Fibroblast of the aortic adventitia (primary cell): ENCODE measurements around the gene AKIRIN1. TPM values are rescaled to one million over a fixed set of nuclear protein-coding genes. Genes with fewer than 3 reads are reported as not detected.

Source experiments
- DNase-seq: peaks from one replicate; pipeline ENCODE4 v3.0.0-alpha.2; 2010; ENCODE audit warnings: low read depth
- H3K4me3 ChIP-seq: 2 replicates; pipeline ENCODE4 v1.5.1; 2011; ENCODE audit warnings: low read depth, mild to moderate bottlenecking, control low read depth, low read length, moderate library complexity
- total RNA-seq: library from RNA; depleted of rRNA; stranded (reverse); fragments of >200 nt; gene quantifications from 2 replicates; pipeline ENCODE4 v1.2.3, GENCODE V29; 2012; ENCODE audit warnings: low replicate concordance
- TF ChIP-seq, protein P1 (sequence below): IDR thresholded peaks from 2 replicates; pipeline ENCODE4 v1.5.1; 2011; ENCODE audit warnings: mild to moderate bottlenecking, low read length, control low read depth, inconsistent platforms; ENCODE audit not compliant: insufficient read depth

The AKIRIN1 gene
- total RNA-seq, 1 donor: 33.6 TPM

DNA sequence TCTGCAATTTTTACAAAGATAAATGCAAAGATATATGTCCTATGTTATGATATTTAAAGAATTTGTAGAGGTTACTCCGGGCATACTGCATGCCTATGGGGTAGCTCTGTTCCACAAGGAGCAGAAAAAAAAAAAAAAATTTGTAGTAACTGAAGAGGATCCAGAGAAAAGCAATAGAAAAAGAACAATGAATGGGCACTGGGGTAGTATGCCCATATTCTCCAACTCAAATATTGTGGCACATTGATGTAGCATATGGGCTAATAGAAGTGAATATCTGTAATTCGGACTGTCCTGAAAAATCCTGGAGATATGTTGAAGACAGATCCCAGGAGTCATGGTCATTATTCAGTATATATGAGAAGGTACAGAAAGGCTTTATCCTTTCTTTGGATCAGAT is 1.1 kb upstream of the AKIRIN1 start:
- TF ChIP-seq, protein P1, sequence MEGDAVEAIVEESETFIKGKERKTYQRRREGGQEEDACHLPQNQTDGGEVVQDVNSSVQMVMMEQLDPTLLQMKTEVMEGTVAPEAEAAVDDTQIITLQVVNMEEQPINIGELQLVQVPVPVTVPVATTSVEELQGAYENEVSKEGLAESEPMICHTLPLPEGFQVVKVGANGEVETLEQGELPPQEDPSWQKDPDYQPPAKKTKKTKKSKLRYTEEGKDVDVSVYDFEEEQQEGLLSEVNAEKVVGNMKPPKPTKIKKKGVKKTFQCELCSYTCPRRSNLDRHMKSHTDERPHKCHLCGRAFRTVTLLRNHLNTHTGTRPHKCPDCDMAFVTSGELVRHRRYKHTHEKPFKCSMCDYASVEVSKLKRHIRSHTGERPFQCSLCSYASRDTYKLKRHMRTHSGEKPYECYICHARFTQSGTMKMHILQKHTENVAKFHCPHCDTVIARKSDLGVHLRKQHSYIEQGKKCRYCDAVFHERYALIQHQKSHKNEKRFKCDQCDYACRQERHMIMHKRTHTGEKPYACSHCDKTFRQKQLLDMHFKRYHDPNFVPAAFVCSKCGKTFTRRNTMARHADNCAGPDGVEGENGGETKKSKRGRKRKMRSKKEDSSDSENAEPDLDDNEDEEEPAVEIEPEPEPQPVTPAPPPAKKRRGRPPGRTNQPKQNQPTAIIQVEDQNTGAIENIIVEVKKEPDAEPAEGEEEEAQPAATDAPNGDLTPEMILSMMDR: no peak
- no peak overlapping the region for H3K4me3 ChIP-seq
- DNase-seq: no peak

DNA sequence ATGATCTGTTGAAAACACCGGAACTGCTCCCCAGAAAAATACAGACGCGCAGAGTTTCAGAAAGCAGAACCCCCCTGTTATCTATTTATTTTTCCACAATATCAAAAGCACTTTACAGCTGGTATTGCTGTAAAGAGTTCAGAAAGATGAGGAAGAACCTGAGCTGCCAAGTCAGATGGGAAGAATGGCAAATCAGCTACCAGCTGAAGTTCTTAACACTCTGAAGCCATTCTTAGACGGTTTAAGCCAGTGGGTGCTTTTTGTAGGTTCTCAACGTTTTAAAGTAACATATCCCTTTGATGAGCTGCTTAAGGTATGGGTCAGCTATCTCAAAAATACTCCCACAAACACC is 714 bp upstream of the AKIRIN1 start:
- no peak overlapping the region for H3K4me3 ChIP-seq
- peak; percentile 38 for DNase-seq
- TF ChIP-seq, protein P1: no peak

DNA sequence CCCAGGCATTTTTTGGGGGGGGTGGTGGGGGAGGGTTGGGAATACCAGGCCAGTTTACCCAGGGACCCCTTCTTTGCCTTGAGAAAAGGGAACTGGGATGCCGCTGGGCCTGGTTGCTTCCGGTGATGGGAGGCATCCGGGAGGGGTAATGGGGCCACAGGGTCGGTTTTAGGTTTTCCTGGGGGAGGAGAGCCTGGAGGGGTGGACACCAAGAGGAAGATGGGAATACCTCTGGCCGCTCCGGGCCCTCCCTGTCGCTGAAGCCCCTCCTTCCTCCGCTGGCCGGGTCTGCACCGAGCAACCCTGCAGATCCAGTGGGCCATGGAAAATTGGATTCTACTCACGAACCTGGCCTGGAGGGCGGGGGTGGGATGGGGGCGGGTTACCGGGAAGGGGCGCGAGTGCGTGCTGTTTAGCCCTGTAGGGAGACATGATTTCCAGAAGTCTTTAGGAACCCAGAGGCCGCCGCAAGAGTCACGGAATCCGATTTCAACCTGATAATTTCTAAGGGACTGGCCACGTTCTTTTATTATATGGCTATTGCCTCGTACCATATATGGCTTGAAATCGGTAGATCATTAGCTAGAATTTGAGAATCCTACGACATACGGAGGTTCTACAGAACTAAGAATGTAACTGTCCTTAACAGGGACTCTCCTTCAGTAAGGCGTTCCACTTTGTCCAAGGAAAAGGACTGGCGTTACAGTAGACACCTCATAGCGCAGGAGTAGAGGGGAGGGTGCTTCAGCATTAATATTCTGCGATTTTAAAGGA is 749 bp downstream of the AKIRIN1 start:
- H3K4me3 ChIP-seq: peak overlapping the region; percentile 89
- peak; percentile 29 for DNase-seq
- TF ChIP-seq, protein P1: no peak

DNA sequence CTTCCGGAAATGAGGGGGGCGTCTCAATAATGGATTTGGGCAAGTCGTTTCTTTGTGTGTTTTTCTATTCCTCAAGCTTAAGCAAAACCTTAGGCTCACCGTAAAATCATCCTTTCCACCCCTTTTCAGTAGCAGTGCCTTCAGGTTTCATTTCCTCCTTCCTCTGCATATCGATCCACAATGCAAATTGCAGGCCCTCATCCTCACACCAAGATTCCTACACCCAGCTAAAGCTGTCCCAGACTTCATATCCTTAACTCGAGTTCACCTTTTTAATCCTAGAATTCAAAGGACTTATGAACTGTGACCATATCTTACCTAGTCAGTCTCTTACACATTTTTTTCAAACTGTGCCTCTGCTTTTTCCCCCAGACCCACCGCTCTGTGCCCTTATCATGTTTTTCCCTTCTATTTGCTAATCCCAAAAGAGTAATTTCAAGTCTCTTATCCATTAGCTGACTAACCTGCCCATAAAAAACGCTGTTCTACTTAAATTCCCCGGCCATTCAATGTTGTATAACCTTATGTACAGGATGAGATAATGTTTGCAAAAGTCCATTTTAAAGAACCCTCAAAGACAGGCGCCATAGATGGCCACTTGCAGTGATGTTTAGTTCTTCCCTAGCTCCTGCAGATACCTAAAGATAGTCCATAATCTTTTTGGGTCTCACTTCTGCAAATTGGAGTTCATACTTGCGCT is 1.5 kb downstream of the AKIRIN1 start:
- H3K4me3 ChIP-seq: peak overlapping the region; percentile 89
- TF ChIP-seq, protein P1: no peak
- no peak for DNase-seq

DNA sequence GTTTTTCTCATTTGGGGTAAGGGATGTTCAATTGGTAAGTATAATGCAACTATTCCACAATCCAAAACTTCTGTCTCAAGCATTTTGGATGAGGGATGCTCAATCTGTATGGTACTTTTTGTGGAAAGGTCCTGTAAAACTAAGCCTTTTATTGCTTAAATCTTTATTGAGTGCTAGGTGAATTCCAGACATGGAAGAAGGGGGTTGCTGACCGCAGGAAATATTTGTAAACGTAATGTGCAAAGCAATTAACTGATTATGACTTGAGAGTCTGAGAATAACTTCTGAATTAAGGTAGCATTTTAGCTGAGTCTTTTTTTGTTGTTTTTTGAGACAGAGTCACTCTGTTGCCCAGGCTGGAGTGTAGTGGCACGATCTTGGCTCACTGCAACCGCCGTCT is 3.1 kb downstream of the AKIRIN1 start:
- TF ChIP-seq, protein P1: no peak
- no peak for DNase-seq
- no peak overlapping the region for H3K4me3 ChIP-seq

DNA sequence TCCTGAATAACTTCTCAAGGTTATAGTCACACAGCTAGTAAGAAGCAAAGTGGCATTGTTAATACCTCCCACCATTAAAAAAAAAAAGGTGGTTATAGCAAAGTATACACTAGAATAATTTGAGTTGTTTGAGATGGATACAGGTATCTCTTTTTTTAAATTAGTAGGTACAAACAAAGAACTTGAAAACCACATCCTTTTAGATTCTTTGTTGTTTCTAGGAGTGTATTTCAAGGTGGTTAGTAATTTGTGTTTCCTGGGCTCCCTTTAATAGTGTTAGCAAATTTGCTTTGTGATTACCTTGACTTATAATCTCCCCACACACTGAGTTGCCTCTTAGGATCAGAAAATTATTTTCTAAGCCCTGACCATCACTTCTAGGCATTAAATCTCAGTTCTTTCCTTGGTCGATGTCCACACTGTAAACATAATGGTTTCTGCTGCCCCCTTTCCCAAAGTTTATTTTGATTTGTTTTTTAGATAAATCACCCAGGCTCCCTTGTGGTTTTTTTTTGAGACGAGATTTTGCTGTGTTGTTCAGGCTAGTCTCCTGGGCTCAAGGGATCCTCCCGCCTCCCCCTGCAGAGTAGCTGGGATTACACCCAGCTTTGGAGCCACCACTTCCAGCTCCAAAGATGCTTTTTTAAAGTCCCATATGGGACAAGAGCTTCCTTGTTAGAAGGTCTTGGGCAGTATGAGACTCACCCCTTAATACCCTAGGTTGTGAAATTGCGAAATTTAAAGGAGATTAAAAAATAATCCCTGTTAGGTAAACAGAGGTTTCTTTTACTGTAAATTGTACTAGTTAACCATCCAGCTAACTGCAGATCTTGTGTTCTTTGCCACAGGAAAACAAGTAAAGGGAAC is 6.2 kb downstream of the AKIRIN1 start:
- TF ChIP-seq, protein P1: no peak
- no peak for DNase-seq
- no peak overlapping the region for H3K4me3 ChIP-seq
